ENCODE data around the gene GHRH.

GHRH gene

DNA sequence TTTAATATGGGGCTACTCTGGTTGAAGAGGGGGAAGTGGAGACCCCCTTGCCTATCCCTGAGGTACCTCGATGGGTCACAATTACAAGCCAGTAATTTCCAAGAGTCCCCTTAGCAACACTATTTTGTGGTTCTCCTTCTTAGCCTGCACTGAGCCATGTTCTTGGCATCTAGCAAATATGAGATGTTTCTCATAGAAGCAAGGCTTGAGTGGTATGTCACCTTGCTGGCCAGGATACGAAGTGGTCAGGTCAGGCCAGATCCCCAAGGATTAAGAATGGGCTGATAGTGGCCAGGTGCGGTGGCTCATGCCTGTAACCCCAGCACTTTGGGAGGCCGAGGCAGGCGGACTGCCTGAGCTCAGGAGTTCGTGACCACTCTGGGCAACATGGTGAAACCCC, 2.1 kb upstream of the GHRH start:
- DNase-seq = no peak

DNA sequence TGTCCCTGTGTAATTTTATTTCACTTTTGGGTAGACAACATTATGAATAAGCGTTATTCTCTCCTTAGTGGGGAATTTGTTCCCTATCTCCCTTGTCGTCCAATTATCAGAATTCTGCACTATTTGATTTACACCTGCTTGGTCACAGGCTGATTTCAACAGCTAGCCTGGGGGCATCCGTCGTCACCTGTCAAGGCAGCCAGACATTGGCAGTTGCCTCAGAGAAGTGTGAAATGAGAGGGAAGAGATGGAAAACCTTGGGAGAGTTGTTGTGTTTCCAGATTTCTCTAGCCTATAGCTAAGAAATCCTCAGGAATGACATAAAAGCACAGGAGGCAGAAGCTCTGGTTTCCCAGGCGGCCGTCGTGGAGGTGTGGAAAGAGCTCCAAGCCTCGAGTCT, 891 bp upstream of the GHRH start:
- no peak for DNase-seq

DNA sequence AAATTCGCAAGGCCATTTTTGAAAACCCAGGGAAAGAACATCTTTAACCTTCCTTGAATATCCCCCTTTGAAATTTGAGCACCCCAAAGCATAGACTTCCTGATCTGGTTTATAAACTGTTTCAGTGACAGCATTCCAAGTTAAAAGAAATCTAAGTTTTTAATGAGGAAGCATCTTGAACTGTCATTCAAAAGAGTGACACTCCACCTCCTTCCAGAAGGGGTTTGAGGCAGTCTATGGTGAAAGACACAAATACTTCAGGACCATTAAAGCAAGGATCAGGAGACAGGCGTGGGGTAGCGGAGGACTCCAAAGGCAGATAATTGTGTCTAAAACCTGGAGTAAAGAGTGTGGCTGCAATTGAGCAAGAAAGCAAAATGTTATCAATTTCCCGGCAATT, 691 bp downstream of the GHRH start:
- DNase-seq = no peak

DNA sequence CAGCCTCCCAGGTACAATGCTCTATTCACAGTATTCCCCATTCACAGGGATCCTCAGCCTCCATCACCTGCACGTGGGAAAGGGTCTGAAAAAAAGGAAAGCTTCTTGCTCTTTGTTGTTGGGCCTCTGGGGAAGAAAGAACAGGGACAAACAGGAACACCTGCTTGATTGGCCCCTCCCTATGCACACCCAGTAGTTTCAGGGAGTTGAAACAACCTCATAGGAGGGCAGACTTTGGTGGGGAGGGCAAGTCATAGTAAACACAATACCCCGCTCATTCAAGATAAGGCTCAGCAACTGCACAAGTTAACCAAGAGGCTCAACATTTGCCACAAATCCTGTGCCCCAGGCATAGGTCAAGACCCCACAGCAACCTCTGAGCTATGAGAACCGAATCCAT, 1.7 kb downstream of the GHRH start:
- no peak for DNase-seq

DNA sequence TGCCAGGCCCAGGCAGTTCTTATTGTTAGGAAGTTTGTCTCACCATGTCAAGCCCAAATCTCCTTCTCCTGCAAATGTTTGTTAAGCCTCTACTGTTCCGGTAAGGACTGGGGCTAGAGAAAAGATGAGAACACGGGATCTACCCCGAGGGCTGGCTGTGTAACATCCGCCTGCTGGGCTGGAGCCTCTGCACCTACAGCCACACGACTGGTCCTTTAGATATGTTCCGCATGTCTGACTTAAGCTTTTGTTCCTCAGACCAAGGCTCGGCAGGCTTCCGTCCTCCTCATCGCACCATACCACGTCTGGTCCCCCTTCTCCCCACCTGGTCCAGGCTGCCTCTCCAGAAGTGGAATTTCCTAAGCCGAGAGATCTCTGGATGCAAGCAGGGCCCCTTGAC, 2.6 kb downstream of the GHRH start:
- no peak for DNase-seq

DNA sequence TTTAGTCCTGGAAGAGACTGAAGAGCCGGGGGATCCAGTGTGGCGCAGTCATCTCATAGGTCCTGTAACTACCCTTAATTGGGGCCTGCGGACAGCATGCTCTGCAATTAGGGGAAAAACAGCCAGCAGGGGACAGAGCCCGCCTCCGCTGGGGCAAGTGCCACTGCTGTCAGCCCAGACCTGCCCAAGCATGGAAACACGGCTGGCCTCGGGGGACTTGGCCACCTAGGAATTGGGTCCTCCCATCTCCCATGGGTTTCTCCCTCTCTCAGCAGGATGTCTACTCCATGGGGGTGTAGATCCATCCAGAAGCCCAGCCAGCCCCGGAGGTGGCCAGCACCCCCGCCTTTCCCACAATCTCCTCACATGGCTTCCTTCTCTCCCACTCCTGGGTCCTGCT, 3.6 kb downstream of the GHRH start:
- DNase-seq = no peak

DNA sequence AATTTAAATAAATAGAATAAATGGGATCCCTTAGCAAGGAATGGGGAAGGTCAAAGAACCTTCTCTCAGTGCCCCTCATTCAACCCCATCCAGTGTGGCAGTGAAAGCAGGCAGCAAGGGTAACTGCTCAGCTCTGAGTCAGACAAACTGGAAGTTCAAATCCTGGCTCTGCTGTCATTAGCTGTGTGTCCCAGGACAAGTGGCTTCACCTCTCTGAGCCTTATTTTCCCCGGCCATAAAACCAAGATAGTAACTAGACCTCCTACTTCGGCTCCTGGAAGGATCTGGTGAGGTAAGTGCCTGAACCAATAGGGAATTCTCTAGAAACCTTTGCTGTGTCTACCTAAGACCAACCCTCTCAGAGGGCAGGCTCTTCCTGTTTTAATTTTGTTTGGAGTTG, 4.1 kb downstream of the GHRH start:
- DNase-seq = no peak

DNA sequence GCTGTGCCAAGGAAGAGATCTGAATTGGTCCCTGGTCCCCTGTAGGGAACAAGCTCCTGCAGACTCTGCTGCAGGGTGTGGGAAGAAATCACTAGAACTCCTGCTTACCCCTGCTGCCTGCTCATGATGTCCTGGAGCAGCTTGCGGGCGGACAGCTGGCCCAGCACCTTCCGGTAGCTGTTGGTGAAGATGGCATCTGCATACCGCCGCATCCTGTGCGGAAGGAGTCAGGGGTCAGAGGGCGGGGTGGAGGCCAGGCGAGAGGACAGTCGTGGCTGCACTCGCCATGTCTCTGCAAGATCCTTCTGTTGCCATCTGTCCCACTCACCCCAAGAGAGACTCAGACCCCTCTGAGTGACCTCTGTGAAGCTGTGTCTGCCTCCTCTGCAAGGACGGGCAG, 5.3 kb downstream of the GHRH start:
- no peak for DNase-seq

DNA sequence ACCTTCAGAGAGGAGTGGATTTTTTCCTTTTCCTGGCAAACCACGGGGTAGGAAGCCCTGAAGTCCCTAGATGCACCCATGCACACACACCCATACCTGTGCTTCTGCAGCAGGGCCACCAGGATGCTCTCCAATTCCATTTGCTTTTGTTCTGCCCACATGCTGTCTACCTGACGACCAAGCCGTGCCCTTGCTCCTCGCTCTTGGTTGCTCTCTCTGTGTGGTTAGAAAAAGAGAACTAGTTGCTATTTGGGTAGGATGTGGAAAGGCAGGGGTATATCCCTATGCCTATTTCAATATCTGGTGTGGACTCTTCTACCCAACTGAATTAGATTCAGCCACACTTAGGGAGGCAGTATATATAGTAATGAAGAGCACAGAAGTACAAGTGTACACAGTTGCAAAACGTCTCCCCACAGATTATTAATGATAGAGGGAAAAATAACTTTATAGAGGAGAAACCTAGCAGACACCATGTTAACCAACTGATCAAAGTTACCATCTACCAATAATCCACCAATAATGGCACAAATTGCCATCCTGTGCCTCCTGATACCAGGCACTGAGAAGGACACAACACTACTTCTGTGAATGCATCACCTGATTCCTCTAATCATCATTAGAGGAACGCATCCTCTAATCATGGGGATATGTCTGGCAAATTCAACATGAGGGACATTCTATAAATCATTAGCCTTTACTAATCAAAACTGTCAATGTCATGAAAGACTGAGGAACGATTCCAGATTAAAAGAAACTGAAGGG, 7.3 kb downstream of the GHRH start:
- no peak for DNase-seq

DNA sequence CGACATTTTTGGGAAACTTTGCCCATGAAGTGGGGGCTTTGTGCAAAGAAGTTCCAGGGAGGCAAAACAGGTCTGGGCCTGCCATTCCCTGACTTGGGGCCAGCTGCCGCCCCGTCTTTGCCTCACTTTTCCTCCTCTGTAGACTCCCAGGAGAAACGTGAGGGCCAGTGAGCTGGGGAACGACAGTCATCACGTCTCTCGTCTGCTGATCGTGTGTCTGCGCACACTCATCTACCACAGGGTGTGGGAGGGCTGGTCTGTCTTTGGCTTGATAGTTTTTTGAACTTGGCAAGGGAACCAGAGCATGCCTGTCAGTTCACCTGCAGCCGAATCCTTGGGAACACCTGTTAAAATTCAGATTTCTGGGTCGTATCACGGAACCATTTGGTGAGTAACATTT, 8.5 kb downstream of the GHRH start:
- no peak for DNase-seq

DNA sequence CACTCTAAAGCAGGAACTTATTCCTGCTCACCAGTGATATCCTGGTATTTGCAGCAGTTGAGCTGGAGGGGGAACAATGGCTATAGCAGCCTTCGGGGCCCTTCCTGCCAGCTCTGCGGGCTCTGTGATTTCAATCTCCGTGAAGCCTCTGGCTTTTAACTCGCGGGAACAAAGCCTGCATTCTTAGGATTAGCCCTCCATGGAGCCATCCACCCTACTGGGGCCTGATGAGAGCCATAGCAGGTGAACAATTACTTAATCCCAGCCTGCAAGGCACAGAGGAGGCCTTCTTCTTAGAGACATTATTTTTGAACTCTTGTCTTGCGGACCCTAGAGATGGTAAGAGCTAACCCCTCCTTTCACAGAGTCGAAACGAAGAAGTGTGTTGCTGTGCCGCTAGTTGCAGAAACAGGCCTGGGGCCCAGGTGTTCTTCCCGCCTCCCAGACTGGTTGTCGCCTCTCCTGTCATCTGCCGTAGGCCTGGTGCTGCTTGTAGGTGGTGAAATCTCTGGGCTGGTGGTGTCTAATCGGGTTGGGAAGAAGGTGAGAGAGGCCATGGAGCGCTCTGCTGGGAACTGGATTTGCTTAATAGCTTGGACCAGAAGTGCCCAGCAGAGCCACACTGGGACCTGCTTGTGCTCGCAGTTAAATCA, 9.7 kb downstream of the GHRH start:
- peak in 4 of 51 donors; percentile 3 to 14 (median 6) for DNase-seq

DNA sequence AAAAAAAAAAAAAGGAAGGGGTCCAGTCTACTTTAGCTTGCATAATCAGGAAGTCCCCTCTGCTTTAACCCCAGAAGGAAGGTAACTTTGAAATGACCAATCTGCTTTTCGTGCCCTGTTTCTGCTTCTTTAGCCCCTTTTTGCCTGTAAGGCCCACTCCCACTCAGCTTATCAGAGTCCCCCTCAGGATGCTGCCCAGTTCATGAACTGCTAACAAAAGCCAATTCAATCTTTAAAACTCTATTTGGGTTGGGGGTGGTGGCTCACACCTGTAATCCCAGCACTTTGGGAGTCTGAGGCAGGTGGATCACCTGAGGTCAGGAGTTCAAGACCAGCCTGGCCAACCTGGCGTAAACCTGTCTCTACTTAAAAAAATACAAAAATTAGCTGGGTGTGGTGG, 12.3 kb downstream of the GHRH start:
- DNase-seq = no peak

DNA sequence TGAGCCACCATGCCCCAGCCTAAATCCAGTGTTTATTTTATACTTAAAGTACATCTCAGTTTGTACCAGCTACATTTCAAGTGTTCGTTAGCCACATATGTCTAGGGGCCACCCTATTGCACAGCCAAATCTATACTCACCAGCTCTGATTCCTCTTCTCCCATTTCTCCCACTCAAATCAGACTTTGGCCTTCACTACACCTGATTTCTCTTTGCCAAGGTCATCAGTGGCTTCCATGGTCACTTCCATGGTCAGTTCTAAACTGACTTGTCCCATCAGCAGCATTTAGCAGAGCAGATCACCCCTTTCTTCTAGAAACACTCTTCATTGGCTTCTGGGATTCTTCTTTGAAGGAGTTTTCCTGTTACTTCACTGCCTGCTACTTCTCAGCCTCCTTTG, 14.1 kb downstream of the GHRH start:
- no peak for DNase-seq

DNA sequence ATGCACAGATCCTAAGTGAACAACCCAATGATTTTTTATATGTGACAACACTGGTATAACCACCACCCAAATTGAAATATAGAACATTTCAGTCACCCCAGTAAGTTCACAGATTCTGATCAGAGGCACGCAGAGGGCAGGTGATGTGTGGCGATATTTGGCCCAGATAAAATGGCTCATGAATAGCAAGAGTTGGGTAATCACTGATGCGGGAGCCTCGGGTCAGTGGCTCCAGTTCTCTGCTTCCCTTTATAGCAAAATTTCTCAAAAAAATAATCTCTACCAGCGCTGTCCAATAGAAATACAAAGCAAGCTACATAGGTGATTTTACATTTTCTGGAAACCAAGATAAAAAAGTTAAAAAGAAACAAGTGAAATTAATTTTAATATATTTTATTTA, 14.9 kb downstream of the GHRH start:
- DNase-seq = no peak

DNA sequence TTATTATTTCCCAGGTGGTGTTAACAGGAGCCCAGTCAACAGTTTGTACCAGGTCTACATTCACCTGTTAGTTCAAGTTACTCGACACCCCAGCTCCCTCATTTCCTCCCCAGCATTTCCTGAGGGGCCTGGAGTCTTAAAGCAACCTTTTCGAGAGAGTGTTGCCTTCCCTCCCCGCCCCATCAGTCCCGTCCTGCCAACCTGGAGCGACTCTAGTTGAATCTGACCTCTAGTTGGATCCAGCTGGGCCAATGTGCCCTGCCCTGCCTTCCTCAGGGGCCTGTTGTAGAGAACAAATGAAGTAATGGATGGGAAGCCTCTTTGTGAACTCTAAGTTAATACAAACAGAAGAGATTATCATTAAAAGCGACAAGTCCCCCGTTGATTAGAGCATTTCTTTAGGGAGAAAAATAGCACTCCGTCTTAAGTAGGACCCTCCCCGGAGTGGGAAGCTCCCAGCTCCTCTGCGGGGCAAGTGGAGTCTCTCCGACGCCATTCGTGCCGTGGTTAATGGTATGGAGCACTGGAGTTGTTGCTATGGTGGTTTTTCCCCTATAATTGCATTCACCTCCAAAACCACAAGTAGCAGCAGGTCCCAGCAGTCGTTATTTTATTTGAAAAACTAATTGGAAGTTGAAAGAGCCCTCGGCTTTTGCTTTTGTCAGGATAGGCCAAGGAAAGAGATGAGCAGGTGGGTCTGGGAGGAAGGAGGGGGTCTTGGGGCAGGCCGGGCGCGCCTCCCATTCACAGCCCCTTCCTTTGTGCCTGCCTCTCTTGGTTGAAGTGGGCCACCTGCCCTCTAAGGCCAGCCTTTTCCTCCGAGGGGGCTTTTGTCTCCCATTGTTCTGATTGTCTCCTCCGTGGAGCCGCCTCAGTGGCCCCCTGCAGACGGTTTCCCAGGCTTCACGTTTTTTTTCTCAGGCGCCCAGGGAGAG, 16.1 kb downstream of the GHRH start:
- DNase-seq = no peak

DNA sequence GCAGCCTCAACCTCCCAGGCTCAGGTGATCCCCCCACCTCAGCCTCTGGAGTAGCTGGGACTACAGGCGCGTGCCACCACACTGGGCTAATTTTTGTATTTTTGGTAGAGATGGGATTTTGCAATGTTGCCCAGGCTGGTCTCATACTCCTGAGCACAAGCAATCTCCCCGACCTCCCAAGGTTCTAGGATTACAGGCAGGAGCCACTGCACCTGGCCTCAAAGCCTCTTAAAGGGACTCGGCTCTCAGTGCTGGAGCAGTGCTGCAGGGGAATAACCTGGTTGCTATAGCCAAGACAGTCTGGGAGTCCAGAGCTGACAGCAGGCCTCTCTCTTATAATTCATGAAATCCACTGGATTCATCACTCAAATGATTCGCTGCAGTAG, 17.0 kb downstream of the GHRH start:
- DNase-seq = no peak

DNA sequence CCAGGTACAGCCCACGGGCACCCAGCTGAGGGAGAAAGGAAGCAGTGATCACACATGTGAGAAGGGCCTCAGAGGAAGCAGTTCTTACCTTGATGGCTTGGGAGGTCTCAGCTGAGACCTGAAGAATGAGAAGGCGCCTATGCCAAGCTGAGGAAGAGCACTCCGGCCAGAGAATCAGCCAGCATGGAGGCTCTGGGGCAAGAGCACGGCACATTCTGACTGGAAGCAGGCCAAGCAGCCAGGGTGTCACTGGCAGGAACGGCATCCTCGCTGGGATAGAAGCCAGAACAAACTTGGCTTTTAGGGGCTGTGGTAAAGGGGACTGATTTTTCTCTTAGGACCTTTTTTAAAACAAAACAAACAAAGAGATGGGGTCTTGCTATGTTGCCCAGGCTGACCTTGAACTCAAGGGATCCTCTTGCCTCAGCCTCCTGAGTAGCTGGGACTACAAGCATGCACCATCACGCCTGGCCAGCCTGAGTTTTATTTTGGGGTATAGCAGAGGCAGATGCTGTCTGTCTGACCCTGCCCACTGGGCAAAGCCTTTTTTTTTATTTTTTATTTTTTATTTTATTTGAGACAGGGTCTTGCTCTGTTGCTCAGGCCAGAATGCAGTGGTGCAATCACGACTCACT, 17.6 kb downstream of the GHRH start:
- peak in 9 of 51 donors; percentile 6 to 26 (median 10) for DNase-seq

DNA sequence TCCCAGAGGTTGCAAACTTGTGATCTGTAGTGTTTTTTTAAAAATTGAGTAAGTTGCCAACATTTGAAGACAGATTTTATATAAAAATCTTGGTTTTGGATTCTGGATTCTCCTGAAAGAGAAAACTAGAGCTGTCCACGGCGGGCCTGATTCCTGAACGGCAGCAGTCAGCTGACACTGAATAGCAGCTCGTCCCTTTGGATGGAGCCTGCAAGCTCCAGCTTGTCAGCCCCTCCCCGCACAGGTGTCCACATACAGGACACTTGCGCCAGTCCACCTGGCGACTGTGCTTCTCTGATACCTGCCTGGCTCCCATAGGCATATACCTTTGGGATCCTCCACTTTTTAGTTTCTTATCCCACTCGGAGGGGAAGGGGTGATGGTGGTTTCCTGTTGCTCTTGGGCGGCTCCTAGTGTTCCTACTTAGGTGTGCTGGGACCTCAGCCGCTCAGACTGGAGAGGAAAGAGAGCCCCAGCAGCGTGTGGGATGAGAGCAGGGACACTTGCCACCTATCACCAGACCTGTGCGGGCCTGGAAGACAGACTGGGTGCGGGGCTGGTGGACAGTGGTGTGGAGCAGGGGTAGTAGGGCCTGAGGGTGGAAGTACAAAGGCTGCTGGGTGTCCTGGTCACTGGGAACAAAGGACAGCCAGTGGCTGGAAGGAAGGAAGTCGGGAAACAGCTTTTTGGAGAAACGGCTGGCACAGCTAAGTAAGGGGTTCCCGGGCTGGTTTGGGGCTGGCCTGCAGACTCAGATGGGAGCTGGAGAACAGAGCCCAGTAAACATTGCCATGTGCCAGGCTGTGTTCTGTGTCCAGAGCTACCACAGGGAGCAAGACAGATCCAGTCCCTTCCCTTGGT, 18.3 kb downstream of the GHRH start:
- peak in 1 of 51 donors; percentile 10 for DNase-seq

DNA sequence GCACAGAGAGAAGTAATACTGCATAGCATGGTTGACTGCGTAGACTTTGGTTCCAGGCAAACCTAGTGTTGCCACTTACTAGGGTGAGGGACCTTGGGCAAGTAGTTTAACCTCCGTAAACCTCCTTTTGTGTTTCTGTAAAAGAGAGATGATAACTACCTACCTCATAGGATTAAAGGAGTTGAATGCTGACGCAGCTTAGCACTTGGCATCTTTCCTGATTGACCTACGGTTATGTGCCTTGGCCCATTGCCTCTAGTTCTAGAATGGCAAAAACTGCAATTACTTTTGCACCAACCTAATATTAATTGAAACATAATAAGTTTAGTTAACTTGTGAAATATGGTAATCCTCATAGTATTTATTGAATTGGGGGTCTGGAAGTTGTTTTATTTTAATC, 19.1 kb downstream of the GHRH start:
- no peak for DNase-seq

DNA sequence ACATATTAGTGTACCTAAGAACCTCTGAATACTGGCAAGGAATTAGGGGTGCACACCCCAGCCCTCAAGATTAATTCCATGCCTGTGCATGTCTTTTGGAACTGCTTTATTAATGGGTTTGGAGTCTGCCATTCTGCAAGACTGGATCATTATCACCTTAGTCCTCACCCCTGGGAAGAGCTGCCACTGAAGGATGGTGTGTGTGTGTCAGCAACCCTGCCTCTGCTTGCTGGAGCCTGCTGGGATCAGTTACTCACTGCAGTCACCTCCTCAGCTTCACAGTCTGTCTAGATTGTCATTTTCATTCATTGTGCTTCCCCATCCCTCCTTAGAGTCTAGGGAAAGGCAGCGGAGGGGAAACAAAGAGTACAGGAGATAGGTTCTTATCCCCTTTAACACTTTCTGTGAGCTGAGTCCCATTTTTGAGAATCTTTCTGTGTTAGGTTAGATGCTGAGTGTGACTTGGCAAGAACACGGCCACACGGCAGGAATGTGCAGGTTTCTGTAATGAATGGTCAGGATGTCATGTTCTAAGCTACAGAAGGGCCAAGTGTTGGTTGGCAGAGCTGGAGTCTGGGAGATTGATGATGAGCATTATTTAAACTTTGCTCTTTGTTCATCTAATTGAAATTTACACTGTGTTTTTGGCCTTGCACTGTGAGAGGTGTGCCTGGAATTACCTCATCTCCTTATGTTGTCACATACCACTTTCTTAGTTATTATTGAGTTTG, 21.1 kb downstream of the GHRH start:
- DNase-seq = no peak

Measured in hypothalamus (tissue), 51 donors.